Measurements from ENCODE around the gene CAB39L.
A peak's percentile ranks its signal among the peaks of the same experiment; 100 is the strongest.

GRCh38 chr13:49297338-49297737, 146.5 kb downstream of the CAB39L start:
- TF ChIP-seq, protein P1, sequence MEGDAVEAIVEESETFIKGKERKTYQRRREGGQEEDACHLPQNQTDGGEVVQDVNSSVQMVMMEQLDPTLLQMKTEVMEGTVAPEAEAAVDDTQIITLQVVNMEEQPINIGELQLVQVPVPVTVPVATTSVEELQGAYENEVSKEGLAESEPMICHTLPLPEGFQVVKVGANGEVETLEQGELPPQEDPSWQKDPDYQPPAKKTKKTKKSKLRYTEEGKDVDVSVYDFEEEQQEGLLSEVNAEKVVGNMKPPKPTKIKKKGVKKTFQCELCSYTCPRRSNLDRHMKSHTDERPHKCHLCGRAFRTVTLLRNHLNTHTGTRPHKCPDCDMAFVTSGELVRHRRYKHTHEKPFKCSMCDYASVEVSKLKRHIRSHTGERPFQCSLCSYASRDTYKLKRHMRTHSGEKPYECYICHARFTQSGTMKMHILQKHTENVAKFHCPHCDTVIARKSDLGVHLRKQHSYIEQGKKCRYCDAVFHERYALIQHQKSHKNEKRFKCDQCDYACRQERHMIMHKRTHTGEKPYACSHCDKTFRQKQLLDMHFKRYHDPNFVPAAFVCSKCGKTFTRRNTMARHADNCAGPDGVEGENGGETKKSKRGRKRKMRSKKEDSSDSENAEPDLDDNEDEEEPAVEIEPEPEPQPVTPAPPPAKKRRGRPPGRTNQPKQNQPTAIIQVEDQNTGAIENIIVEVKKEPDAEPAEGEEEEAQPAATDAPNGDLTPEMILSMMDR (CRISPR knock-in tag; IDR thresholded peaks at IDR 0.05): no peak
- TF ChIP-seq GTF2F1 (IDR thresholded peaks at IDR 0.05; ENCODE audit: low read length) (no peak), ZNF619 (CRISPR knock-in tag; IDR thresholded peaks at IDR 0.05) (no peak), ZFY (CRISPR knock-in tag; IDR thresholded peaks at IDR 0.05) (peak; percentile 59), ZNF431 (CRISPR knock-in tag; IDR thresholded peaks at IDR 0.05; ENCODE audit: borderline replicate concordance, low read depth) (no peak), CHD2 (IDR thresholded peaks at IDR 0.05; ENCODE audit: low read depth, low read length) (no peak)
- TF ChIP-seq, protein P2, sequence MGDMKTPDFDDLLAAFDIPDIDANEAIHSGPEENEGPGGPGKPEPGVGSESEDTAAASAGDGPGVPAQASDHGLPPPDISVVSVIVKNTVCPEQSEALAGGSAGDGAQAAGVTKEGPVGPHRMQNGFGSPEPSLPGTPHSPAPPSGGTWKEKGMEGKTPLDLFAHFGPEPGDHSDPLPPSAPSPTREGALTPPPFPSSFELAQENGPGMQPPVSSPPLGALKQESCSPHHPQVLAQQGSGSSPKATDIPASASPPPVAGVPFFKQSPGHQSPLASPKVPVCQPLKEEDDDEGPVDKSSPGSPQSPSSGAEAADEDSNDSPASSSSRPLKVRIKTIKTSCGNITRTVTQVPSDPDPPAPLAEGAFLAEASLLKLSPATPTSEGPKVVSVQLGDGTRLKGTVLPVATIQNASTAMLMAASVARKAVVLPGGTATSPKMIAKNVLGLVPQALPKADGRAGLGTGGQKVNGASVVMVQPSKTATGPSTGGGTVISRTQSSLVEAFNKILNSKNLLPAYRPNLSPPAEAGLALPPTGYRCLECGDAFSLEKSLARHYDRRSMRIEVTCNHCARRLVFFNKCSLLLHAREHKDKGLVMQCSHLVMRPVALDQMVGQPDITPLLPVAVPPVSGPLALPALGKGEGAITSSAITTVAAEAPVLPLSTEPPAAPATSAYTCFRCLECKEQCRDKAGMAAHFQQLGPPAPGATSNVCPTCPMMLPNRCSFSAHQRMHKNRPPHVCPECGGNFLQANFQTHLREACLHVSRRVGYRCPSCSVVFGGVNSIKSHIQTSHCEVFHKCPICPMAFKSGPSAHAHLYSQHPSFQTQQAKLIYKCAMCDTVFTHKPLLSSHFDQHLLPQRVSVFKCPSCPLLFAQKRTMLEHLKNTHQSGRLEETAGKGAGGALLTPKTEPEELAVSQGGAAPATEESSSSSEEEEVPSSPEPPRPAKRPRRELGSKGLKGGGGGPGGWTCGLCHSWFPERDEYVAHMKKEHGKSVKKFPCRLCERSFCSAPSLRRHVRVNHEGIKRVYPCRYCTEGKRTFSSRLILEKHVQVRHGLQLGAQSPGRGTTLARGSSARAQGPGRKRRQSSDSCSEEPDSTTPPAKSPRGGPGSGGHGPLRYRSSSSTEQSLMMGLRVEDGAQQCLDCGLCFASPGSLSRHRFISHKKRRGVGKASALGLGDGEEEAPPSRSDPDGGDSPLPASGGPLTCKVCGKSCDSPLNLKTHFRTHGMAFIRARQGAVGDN (CRISPR knock-in tag; IDR thresholded peaks at IDR 0.05): peak; percentile 51
- TF ChIP-seq, protein P3, sequence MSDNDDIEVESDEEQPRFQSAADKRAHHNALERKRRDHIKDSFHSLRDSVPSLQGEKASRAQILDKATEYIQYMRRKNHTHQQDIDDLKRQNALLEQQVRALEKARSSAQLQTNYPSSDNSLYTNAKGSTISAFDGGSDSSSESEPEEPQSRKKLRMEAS (IDR thresholded peaks at IDR 0.05): no peak
- TF ChIP-seq, protein P4, sequence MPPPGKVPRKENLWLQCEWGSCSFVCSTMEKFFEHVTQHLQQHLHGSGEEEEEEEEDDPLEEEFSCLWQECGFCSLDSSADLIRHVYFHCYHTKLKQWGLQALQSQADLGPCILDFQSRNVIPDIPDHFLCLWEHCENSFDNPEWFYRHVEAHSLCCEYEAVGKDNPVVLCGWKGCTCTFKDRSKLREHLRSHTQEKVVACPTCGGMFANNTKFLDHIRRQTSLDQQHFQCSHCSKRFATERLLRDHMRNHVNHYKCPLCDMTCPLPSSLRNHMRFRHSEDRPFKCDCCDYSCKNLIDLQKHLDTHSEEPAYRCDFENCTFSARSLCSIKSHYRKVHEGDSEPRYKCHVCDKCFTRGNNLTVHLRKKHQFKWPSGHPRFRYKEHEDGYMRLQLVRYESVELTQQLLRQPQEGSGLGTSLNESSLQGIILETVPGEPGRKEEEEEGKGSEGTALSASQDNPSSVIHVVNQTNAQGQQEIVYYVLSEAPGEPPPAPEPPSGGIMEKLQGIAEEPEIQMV (CRISPR knock-in tag; IDR thresholded peaks at IDR 0.05; ENCODE audit: low read depth): no peak
- TF ChIP-seq, protein P5, sequence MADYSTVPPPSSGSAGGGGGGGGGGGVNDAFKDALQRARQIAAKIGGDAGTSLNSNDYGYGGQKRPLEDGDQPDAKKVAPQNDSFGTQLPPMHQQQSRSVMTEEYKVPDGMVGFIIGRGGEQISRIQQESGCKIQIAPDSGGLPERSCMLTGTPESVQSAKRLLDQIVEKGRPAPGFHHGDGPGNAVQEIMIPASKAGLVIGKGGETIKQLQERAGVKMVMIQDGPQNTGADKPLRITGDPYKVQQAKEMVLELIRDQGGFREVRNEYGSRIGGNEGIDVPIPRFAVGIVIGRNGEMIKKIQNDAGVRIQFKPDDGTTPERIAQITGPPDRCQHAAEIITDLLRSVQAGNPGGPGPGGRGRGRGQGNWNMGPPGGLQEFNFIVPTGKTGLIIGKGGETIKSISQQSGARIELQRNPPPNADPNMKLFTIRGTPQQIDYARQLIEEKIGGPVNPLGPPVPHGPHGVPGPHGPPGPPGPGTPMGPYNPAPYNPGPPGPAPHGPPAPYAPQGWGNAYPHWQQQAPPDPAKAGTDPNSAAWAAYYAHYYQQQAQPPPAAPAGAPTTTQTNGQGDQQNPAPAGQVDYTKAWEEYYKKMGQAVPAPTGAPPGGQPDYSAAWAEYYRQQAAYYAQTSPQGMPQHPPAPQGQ (CRISPR knock-in tag; IDR thresholded peaks at IDR 0.05; ENCODE audit: borderline replicate concordance): no peak

Measured in HepG2 (cell line).